GM19351 (cell line): ENCODE results near the gene PDE7B.
"Not testable (repeated sequence)": the region's sequence is repeated elsewhere in the genome, so short reads cannot be mapped to it uniquely, and the experiment has no call there.

Experiments
- ATAC-seq: cut with Tn5 transposase; IDR thresholded peaks from one replicate; pipeline ENCODE4 v1.9.1; 2021; ENCODE audit warnings: mild to moderate bottlenecking, moderate library complexity; ENCODE audit not compliant: unreplicated experiment

The PDE7B gene

DNA sequence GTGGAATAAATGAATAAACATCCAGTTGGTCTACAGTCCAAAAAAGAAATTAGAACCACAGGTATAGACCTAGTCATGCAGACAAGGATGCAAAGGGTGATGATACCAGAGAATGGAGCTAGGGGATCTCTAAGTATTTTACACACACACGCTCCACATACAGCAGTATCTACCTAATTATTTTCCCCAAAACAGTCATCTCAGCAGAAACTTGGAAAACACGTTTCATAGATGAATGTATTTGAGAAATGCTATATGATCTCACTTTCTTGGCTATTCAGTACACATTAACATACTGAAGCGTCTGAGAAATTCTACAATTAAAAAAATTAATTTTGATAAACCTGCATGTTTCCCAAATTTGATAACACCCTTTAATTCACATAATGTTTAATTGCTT, 243.3 kb downstream of the PDE7B start:
- ATAC-seq = no peak

DNA sequence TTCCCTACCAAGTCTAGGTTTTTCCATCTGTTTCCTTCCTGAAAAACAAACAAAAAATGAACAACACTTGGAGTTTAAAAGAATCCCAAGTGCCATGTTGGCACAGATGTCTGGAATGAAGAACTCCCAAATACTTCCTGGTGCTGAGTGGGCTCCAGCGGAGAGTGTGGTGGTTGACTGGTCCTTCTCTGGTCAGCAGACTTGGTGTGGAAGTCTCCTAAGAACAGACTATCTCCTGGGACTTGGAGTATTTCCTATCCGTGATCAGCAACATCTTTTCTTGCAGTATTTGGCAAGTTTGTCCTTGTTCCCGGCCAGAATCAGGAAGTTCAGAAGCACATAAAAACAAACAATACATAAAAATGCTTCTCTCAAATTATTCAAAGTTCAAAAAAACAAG, 244.5 kb downstream of the PDE7B start:
- ATAC-seq = no peak

DNA sequence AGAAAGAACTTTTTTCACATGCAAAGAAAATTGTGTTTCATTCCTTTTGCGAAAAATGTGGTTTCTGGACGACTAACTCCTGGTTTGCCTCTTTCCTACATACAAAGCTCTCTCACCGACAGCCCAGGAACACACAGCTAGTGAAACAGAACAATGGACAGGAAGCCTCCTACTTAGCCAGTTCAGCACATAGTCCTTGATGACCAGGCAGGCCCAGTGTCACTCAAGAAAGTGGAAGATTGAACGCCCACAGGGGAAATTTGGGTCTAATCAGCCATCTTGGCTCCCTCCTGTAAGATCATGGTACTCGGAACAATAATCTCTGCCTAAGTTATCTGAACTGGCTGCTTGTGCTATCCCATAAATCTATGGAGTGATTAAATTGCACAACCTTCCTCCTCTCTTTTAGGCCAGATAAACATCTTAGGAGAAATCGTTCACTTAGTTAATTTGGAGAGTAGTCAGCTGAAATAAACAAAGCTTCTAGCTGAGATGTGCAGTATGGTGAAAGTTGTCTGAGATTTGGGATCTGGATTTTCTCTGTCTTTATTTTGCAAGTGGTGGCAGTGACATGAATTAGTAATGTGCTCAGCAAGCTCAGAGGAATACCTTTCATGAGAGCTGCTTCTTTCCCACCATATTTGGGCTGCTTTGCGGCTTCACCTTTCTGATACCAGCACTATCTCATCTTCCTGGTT, 251.6 kb downstream of the PDE7B start:
- ATAC-seq = no peak

- no peak for ATAC-seq
Observed at GRCh38 chr6:136103763-136104311, 252.3 kb downstream of the PDE7B start.

- no peak for ATAC-seq
Observed at GRCh38 chr6:136104556-136104955, 253.1 kb downstream of the PDE7B start.

DNA sequence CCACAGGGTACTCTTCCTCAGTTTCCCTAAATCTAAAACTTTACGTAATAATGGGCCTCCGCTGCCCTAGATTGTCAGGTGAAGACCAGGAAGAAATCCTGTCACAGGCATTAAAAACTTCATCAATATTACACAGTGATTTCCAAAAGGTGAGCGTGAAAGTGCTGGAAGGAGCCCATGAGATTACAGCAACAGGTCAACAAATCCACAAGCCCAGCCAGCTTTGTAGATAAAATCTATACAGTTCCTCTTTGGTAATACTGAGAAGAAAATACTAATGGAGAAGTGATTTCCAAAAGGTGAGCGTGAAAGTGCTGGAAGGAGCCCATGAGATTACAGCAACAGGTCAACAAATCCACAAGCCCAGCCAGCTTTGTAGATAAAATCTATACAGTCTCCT, 254.3 kb downstream of the PDE7B start:
- not testable (repeated sequence) for ATAC-seq

- ATAC-seq = no peak
Observed at GRCh38 chr6:136108361-136108945, 257.0 kb downstream of the PDE7B start.

GRCh38 chr6:136111831-136112230, 260.3 kb downstream of the PDE7B start:
- no peak for ATAC-seq

GRCh38 chr6:136112262-136112661, 260.8 kb downstream of the PDE7B start:
- ATAC-seq = no peak

DNA sequence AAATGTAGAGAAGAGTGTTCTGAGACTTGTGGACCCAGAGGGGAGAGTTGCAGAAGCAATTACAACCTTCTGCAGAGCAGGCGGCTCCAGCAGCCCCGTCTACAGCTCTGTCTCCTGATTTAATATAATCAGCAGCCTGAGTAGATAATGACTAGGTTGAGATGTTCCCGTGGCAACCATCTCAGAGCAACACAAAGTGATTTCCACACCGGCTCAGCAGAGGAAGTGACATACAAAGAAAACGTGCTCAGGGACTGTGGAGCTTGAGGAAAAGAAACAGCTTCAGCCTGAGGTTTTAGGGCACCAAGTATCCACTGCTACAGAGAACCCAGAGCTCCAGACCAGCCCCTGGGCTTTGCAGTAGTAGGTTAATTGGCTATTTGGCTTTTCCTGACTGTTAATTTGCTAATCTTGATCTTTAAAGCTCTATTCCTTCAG, 262.3 kb downstream of the PDE7B start:
- ATAC-seq = no peak

- no peak for ATAC-seq
Observed at GRCh38 chr6:136114661-136115060, 263.2 kb downstream of the PDE7B start.

- ATAC-seq = no peak
Observed at GRCh38 chr6:136115941-136116340, 264.4 kb downstream of the PDE7B start.

GRCh38 chr6:136117081-136117480, 265.6 kb downstream of the PDE7B start:
- ATAC-seq = no peak

DNA sequence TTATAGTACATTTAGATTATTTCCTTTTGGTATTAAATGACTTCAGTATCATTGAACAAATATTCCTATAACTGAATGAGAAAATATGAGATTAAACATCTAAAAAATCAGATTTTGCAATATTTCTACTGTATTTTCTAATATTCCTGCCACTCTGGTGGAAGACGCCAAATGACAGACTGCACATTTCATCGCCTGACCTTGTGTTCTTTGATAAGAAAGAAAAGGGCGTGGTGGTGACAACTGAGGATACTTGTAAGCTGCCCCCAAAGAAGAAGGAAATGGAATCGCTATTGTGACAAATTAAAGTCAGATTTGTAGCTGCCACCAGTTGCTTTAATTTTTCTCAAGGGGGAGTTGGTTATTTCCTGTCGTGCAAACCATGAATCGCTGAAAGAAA, 267.3 kb downstream of the PDE7B start:
- ATAC-seq = no peak

DNA sequence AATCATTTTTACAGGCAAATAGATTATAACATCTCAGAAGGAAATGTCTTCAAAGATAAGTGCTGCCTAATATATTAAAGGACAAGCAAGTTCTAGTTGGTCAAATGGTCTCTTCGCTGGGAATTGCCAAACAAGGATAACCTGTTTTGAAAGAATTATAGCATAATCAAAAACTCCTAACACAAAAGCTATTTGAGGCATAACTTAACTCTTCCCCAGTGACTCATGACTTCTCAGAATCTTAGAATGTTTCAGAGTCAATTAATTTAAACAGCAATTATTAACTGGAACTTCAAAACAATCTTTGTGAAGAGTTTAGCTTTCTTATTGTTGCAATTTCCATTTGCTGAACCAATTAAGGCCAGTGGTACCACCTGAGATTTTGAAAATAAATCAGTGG, 272.0 kb downstream of the PDE7B start:
- ATAC-seq = no peak

DNA sequence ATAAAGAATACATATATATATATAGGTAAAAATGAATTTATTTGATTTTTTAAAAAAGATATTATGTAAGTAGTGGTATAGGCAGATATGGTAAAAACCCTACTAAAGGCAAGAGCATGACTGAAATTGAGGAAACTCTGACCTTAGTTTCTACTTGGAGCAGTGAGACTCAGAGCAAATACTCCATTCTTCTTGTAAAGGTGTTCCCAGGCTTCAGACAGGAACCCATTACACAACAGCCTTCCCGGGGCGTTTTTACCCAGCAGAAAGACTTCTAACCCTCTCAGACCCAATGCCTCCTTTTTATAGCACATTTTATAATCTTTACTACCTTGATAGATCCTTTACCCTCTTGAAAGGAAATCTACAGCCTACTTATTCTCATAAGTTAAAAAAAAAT, 274.1 kb downstream of the PDE7B start:
- ATAC-seq = no peak

GRCh38 chr6:136127873-136128272, 276.4 kb downstream of the PDE7B start:
- no peak for ATAC-seq

DNA sequence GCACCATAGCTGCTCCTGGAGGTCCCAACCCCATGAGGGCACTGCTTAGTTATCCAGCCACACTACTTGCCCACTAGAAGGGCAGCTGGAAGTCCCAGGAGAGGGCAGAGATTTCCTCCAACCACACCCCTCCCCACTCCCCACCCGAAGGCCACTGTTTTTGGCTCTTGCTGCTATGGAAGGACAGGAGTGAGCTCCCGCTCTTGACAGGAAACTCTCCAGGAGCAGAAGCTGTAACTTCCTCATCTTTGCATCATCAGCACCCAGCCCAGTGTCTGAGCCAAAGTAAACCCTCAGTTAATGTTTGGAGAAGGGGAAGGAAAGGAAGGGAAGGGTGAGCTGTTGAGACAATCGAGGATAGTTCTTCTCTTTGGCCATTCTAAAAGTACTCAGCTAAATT, 277.9 kb downstream of the PDE7B start:
- ATAC-seq = no peak

- no peak for ATAC-seq
Observed at GRCh38 chr6:136134268-136134667, 282.8 kb downstream of the PDE7B start.

- ATAC-seq = no peak
Observed at GRCh38 chr6:136134751-136135150, 283.2 kb downstream of the PDE7B start.

DNA sequence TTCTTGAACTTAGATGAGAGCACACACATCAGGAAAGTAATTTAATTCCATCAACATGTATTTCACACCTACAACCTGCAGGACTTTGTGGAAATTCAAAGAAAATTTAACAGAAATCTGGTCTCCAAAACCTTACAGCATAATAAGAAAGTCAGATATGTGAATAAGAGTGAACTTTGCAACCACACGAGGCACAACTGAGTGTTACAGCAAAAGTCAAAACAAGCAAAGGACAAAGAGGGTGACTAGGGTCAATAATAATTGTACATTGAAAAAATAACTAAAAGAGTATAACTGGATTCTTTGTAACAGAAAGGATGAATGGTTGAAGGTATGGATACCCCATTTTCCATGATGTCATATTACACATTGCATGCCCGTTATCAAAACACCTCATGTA, 284.8 kb downstream of the PDE7B start:
- no peak for ATAC-seq

GRCh38 chr6:136137008-136137692, 285.6 kb downstream of the PDE7B start:
- no peak for ATAC-seq
